ENCODE results near the gene NCOA7. TPM values are rescaled to one million over a fixed set of nuclear protein-coding genes. Genes with fewer than 3 reads are reported as not detected.

Gene NCOA7
- total RNA-seq, 4 donors from 2014 or later = 9.0 to 36.2 (median 21.8) TPM

GRCh38 chr6:125872259-125872921 lies 81.6 kb downstream of the NCOA7 start:
- Histone ChIP-seq H3K4me3 (replicated peaks in 1 of 3) (no peak overlapping the region), H3K9me3 (no peaks in the 10 kb centered on the region), H3K36me3 (no peaks in the 10 kb centered on the region), H3K4me1 (peaks cover 0 to 6% of the 10 kb centered on the region in 2 donors), H3K27me3 (no peaks in the 10 kb centered on the region), H3K27ac (no peak overlapping the region)
- TF ChIP-seq POLR2A (IDR thresholded peaks at IDR 0.05) (no peak), CTCF (IDR thresholded peaks at IDR 0.05) (no peak)
- 77% methylated on average over 5 of the region's 5 CpGs for WGBS, 2 donors
- DNase-seq = no peak
- intact Hi-C loops (cut with DNase I) = no loop called here

- intact Hi-C loops (cut with DNase I) = no loop called here
- Histone ChIP-seq H3K27ac (no peak overlapping the region), H3K4me1 (no peaks in the 10 kb centered on the region), H3K4me3 (replicated peaks in 1 of 3) (no peak overlapping the region), H3K27me3 (no peaks in the 10 kb centered on the region), H3K9me3 (no peaks in the 10 kb centered on the region), H3K36me3 (peaks cover 3 to 7% of the 10 kb centered on the region in 2 donors)
- no peak for TF ChIP-seq CTCF (IDR thresholded peaks at IDR 0.05)
- no peak for TF ChIP-seq POLR2A (IDR thresholded peaks at IDR 0.05)
- 98% methylated on average over 4 of the region's 4 CpGs for WGBS, 2 donors
- DNase-seq = no peak
Observed at GRCh38 chr6:125882243-125882642, 91.5 kb downstream of the NCOA7 start.

- H3K4me3 ChIP-seq (replicated peaks in 1 of 3) = no peak overlapping the region
- no peak for TF ChIP-seq CTCF (IDR thresholded peaks at IDR 0.05)
- no peak for TF ChIP-seq POLR2A (IDR thresholded peaks at IDR 0.05)
- intact Hi-C loops (cut with DNase I) = no loop called here
- H3K36me3 ChIP-seq = peaks cover 3 to 7% of the 10 kb centered on the region in 2 donors
- H3K4me1 ChIP-seq = no peaks in the 10 kb centered on the region
- no peak for DNase-seq
- H3K27ac ChIP-seq = no peak overlapping the region
- no peaks in the 10 kb centered on the region for H3K27me3 ChIP-seq
- 86% methylated on average over 6 of the region's 6 CpGs for WGBS, 2 donors
- no peaks in the 10 kb centered on the region for H3K9me3 ChIP-seq
Observed at GRCh38 chr6:125884634-125885371, 94.0 kb downstream of the NCOA7 start.

- Histone ChIP-seq H3K36me3 (peaks cover 3 to 7% of the 10 kb centered on the region in 2 donors), H3K9me3 (no peaks in the 10 kb centered on the region), H3K27ac (no peak overlapping the region), H3K4me1 (no peaks in the 10 kb centered on the region), H3K4me3 (replicated peaks in 1 of 3) (no peak overlapping the region), H3K27me3 (no peaks in the 10 kb centered on the region)
- TF ChIP-seq CTCF (IDR thresholded peaks at IDR 0.05) = no peak
- no peak for TF ChIP-seq POLR2A (IDR thresholded peaks at IDR 0.05)
- intact Hi-C loops (cut with DNase I) = no loop called here
- WGBS, 2 donors = 97% methylated on average over 1 of the region's 1 CpG
- no peak for DNase-seq
Observed at GRCh38 chr6:125886021-125886420, 95.3 kb downstream of the NCOA7 start.

GRCh38 chr6:125886914-125887313 lies 96.2 kb downstream of the NCOA7 start:
- Histone ChIP-seq H3K9me3 (no peaks in the 10 kb centered on the region), H3K27ac (no peak overlapping the region), H3K36me3 (peaks cover under 1 to 7% of the 10 kb centered on the region in 2 donors), H3K4me3 (replicated peaks in 1 of 3) (no peak overlapping the region), H3K4me1 (no peaks in the 10 kb centered on the region), H3K27me3 (no peaks in the 10 kb centered on the region)
- TF ChIP-seq CTCF (IDR thresholded peaks at IDR 0.05) (no peak), POLR2A (IDR thresholded peaks at IDR 0.05) (no peak)
- whole genome bisulfite sequencing, 2 donors = 87 to 94% methylated on average over 2 of the region's 2 CpGs
- no peak for DNase-seq
- intact Hi-C loops (cut with DNase I) = no loop called here

Measured in thyroid gland (tissue), 4 donors.